A673 (cell line): ENCODE data around the gene ADGRL1. TPM values are rescaled to one million over a fixed set of nuclear protein-coding genes. Genes with fewer than 3 reads are reported as not detected.

ENCODE experiments used
- BruUV-seq: library from RNA; stranded (reverse); fragments of 400-500 nt; replicated peaks from 2 replicates; lab custom pipeline; 2021; lab: Mats Ljungman, UMichigan
- CTCF ChIA-PET: fragments of 300-600 bp; sonication (Branson Sonifier 250); formaldehyde crosslinking; loops from one replicate; lab custom pipeline; 2022; ENCODE audit warnings: antibody characterized with exemption; lab: Charles Lee
- POLR2A ChIA-PET: fragments of 300-600 bp; sonication (Branson Sonifier 250); formaldehyde crosslinking; loops from one replicate; lab custom pipeline; 2022; ENCODE audit warnings: antibody characterized with exemption; ENCODE audit not compliant: low non-redundant PET; lab: Charles Lee
- DNase-seq: peaks from one replicate; pipeline ENCODE4 v3.0.0-alpha.2; 2015; ENCODE audit warnings: low spot score
- H3K27ac ChIP-seq: fragments of 200-600 bp; sonication (generic); 2 replicates; pipeline ENCODE4 v1.5.1; 2016; ENCODE audit warnings: mixed run types, low read depth, mild to moderate bottlenecking, mixed read lengths, antibody characterized with exemption, low read length; ENCODE audit not compliant: poor library complexity, severe bottlenecking
- H3K27me3 ChIP-seq: fragments of 200-600 bp; sonication (generic); replicated peaks from 2 replicates; pipeline ENCODE4 v1.6.1; 2017; ENCODE audit warnings: mixed run types, low read depth, mild to moderate bottlenecking, mixed read lengths, antibody characterized with exemption, low read length; ENCODE audit not compliant: insufficient read depth, poor library complexity
- H3K36me3 ChIP-seq: fragments of 200-600 bp; sonication (generic); 2 replicates; pipeline ENCODE4 v1.6.1; 2016; ENCODE audit warnings: mixed run types, mild to moderate bottlenecking, mixed read lengths, antibody characterized with exemption, low read length; ENCODE audit not compliant: insufficient read depth, poor library complexity, severe bottlenecking
- H3K4me1 ChIP-seq: fragments of 200-600 bp; sonication (generic); 2 replicates; pipeline ENCODE4 v1.6.1; 2017; ENCODE audit warnings: mixed run types, mild to moderate bottlenecking, mixed read lengths, antibody characterized with exemption, low read length; ENCODE audit not compliant: insufficient read depth, poor library complexity, severe bottlenecking
- H3K4me3 ChIP-seq: fragments of 200-600 bp; sonication (generic); 2 replicates; pipeline ENCODE4 v1.5.1; 2016; ENCODE audit warnings: low read depth, mixed run types, mild to moderate bottlenecking, mixed read lengths, low read length; ENCODE audit not compliant: poor library complexity, severe bottlenecking
- H3K9me3 ChIP-seq: fragments of 200-600 bp; sonication (generic); 2 replicates; pipeline ENCODE4 v1.6.1; 2016; ENCODE audit warnings: mixed run types, low read depth, mild to moderate bottlenecking, mixed read lengths, antibody characterized with exemption, low read length; ENCODE audit not compliant: poor library complexity, severe bottlenecking
- EZH2 ChIP-seq: fragments of 200-600 bp; sonication (generic); IDR thresholded peaks from 2 replicates; pipeline ENCODE4 v1.6.1; 2017; ENCODE audit warnings: borderline replicate concordance, low read depth, mild to moderate bottlenecking, mixed read lengths, antibody characterized with exemption, low read length; ENCODE audit not compliant: poor library complexity, severe bottlenecking
- intact Hi-C: fragments of 100-400 bp; cut with micrococcal nuclease; formaldehyde crosslinking; loops from one replicate; pipeline ENCODE4 v1.10.0; 2022; ENCODE audit not compliant: unreplicated experiment
- total RNA-seq: library from RNA; stranded (reverse); gene quantifications from 2 replicates; pipeline ENCODE4 v1.2.3, GENCODE V29; 2021
- TF ChIP-seq, protein P1 (sequence below): fragments of 300-800, 200-600 bp; sonication (generic); conservative IDR thresholded peaks from 2 replicates; pipeline ENCODE4 v1.5.1; 2017; ENCODE audit warnings: low read depth, mild to moderate bottlenecking, antibody characterized with exemption, low read length, moderate library complexity, mixed read lengths

Gene ADGRL1
- total RNA-seq, 1 experiment from 2014 or later, result 66.1 TPM

DNA sequence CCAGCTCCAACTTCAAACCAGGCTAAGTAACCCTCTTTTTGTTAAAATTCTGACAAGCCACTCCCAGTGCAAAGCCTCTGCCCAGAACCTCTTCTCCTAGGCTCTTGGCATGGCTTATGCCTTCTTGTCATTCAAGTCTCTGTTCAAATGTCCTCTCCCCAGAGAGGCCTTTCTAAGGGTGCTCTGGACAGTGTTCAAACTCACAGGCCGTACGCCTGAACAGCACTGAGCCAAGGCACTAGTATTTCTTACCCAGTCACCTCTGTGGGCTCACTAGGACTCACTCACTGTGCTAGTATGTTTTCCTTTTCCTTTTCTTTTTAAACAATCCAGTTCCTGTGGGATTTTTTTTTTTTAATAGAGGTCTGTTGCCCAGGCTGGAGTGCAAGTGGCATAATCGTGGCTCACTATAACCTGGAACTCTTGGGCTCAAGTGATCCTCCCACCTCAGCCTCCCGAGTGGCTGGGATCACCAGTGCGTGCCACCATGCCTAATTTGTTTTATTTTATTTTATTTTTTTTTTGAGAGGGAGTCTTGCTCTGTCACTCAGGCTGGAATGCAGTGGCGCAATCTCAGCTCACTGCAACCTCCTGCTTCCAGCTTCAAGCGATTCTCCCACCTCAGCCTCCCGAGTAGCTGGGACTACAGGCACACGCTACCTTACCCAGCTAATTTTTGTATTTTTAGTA is 67.2 kb downstream of the ADGRL1 start:
- H3K4me1 ChIP-seq, result peaks cover 21% of the 10 kb centered on the region
- intact Hi-C loops, result loop anchor here (5.0 kb wide), 3 partner anchors 209 to 344 kb away; no protein-coding TSS in a partner anchor
- TF ChIP-seq, protein P1, sequence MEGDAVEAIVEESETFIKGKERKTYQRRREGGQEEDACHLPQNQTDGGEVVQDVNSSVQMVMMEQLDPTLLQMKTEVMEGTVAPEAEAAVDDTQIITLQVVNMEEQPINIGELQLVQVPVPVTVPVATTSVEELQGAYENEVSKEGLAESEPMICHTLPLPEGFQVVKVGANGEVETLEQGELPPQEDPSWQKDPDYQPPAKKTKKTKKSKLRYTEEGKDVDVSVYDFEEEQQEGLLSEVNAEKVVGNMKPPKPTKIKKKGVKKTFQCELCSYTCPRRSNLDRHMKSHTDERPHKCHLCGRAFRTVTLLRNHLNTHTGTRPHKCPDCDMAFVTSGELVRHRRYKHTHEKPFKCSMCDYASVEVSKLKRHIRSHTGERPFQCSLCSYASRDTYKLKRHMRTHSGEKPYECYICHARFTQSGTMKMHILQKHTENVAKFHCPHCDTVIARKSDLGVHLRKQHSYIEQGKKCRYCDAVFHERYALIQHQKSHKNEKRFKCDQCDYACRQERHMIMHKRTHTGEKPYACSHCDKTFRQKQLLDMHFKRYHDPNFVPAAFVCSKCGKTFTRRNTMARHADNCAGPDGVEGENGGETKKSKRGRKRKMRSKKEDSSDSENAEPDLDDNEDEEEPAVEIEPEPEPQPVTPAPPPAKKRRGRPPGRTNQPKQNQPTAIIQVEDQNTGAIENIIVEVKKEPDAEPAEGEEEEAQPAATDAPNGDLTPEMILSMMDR, result no peak
- TF ChIP-seq EZH2, result no peak
- H3K27me3 ChIP-seq, result no peaks in the 10 kb centered on the region
- peaks cover 4% of the 10 kb centered on the region for H3K36me3 ChIP-seq
- H3K27ac ChIP-seq, result peak overlapping the region; percentile 55
- POLR2A ChIA-PET, result no interaction called here
- DNase-seq, result no peak
- CTCF ChIA-PET, result interaction anchor here (0.7 kb wide), 1 partner anchor 346 kb away, joined by 4 read pairs; no protein-coding TSS in a partner anchor
- BruUV-seq, result no TSS peak
- H3K4me3 ChIP-seq, result no peak overlapping the region
- H3K9me3 ChIP-seq, result no peaks in the 10 kb centered on the region

DNA sequence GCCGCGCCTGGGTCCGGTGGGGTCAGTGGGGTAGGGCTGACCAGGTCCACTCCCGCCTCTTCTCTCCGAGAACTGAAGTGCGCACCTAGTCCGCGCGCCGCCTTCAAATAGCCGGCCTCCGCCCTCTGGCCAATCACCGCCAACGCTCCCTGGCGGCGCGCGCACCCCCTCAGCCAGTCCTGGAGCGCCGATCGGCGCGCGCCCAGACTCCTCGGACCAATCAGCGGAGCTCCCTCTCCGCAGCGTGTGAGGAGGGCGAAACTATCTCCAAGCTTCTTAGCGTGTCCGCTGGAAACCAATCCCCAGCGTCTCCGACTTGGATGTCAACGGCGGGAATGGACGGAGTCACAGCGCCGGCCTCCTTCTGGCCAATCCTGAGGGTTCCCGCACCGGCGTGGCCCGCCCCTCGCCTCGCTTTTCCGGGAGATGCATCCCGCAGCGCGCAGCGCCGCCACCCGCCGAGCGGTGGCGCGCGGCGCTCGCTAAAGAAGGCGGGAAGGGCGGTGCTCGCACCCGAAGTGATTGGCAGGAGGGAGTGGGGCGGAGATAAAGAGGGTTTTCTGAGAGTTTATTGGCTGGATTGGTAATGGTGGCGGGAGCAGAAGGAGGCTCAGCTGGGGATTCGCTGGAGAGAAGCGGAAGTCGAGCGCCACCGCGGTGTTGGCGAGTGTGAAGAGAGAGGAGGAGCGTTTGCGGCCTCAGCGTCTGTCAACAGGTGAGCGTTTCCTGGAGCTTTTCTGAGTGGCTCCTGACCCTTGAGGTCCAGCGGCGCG is 69.3 kb downstream of the ADGRL1 start, which contains the start of gene ASF1B:
TSS of gene ASF1B (minus strand) at position 81 of the 773 bp plus-strand sequence. CDS start 133 bp downstream, outside the sequence.
- Histone ChIP-seq H3K4me3 (peak within 1 kb of the TSS; percentile 89), H3K9me3 (no peaks in the 10 kb centered on the region), H3K4me1 (peaks cover 21% of the 10 kb centered on the region), H3K27ac (peak within 1 kb of the TSS; percentile 84), H3K36me3 (peaks cover 4% of the 10 kb centered on the region), H3K27me3 (no peaks in the 10 kb centered on the region)
- DNase-seq, result peak; percentile 100
- intact Hi-C loops, result loop anchor here (1.0 to 5.0 kb wide), 4 partner anchors 211 to 346 kb away; no protein-coding TSS in a partner anchor
- no peak for TF ChIP-seq EZH2
- TF ChIP-seq, protein P1, result peak; percentile 91
- ChIA-PET POLR2A (interaction anchor here (0.7 kb wide), 3 partner anchors 186 to 314 kb away, joined by 3 to 4 read pairs (median 3); no protein-coding TSS in a partner anchor), CTCF (interaction anchor here (0.5 to 1.4 kb wide), 12 partner anchors 9 to 342 kb away, joined by 3 to 7 read pairs (median 4); no protein-coding TSS in a partner anchor)
- BruUV-seq, result no TSS peak

DNA sequence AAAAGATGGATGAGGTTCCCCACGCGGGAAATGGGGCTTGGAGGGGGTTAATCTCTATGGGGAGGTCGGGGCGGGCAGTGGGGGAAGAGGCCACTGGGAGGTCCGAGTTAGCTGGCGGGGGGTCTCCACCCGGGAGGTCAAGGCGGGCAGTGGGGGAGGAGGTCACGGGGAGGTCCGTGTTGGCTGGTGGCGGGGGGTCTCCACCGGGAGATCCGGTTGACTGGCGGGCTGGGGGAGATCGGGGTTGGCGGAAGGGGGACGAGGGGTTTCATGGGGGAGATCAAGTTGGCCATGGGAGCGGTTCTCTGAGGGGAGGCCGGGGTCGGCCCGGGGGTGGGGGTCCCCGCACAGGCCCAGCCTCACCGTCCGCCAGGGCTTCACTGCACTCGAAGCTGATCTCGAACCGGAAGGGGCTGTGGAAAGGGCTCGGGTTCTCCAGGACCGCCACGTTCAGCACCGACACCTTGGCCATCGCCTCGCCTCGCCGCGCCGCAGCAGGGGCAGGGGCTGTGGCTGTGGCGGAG is 69.9 kb downstream of the ADGRL1 start:
- no peak for TF ChIP-seq EZH2
- TF ChIP-seq, protein P1, result no peak
- intact Hi-C loops, result loop anchor here (5.0 kb wide), 3 partner anchors 211 to 346 kb away; no protein-coding TSS in a partner anchor
- no peak for DNase-seq
- Histone ChIP-seq H3K4me1 (peaks cover 21% of the 10 kb centered on the region), H3K4me3 (peak overlapping the region; percentile 89), H3K27ac (peak overlapping the region; percentile 84), H3K27me3 (no peaks in the 10 kb centered on the region), H3K9me3 (no peaks in the 10 kb centered on the region), H3K36me3 (peaks cover 4% of the 10 kb centered on the region)
- BruUV-seq, result no TSS peak
- ChIA-PET POLR2A (interaction anchor here (0.6 to 0.7 kb wide), 3 partner anchors 187 to 313 kb away, joined by 3 to 7 read pairs (median 3); no protein-coding TSS in a partner anchor), CTCF (interaction anchor here (0.5 to 1.4 kb wide), 9 partner anchors 10 to 342 kb away, joined by 3 to 7 read pairs (median 4); no protein-coding TSS in a partner anchor)
